ENCODE measurements around the gene PPP1R37. TPM values are rescaled to one million over a fixed set of nuclear protein-coding genes. Genes with fewer than 3 reads are reported as not detected.

Gene PPP1R37
- total and polyA plus RNA-seq, 4 donors = 19.2 to 39.7 (median 25.9) TPM

- Histone ChIP-seq H3K9me3 (ENCODE audit: control insufficient read depth in 4 of 4, insufficient read depth in 3 of 4, low read length in 3 of 4) (no peaks in the 10 kb centered on the region), H3K36me3 (ENCODE audit: control insufficient read depth in 4 of 4, insufficient read depth in 4 of 4, low read length in 4 of 4) (peaks cover 6 to 40% (median 15%) of the 10 kb centered on the region in 4 donors), H3K9ac (ENCODE audit: insufficient read depth in 1 of 2, low read length in 2 of 2) (no peak overlapping the region), H3K4me1 (ENCODE audit: control insufficient read depth in 5 of 5, insufficient read depth in 5 of 5, low read length in 5 of 5) (peaks cover 0 to 14% (median 6%) of the 10 kb centered on the region in 5 donors), H3K4me3 (no peak overlapping the region), H3K27ac (ENCODE audit: low read depth in 1 of 2, low read length in 1 of 2) (no peak overlapping the region), H3K27me3 (ENCODE audit: control insufficient read depth in 3 of 3, insufficient read depth in 3 of 3, low read length in 2 of 3) (no peaks in the 10 kb centered on the region)
- DNase-seq (no peak), ATAC-seq (ENCODE audit: insufficient read depth, low FRiP score) (no peak)
- no peak for TF ChIP-seq CTCF (IDR thresholded peaks at IDR 0.05; ENCODE audit: control extremely low read depth, extremely low read depth)
- 84 to 87% methylated on average over 7 of the region's 7 CpGs for WGBS, 2 donors
Measured at GRCh38 chr19:45046355-45046754, 46.6 kb upstream of the PPP1R37 start.

GRCh38 chr19:45047188-45047797 lies 45.7 kb upstream of the PPP1R37 start:
- Histone ChIP-seq H3K4me1 (ENCODE audit: control insufficient read depth in 5 of 5, insufficient read depth in 5 of 5, low read length in 5 of 5) (peaks cover 0 to 13% (median 6%) of the 10 kb centered on the region in 5 donors), H3K9ac (ENCODE audit: insufficient read depth in 1 of 2, low read length in 2 of 2) (no peak overlapping the region), H3K27ac (ENCODE audit: low read depth in 1 of 2, low read length in 1 of 2) (no peak overlapping the region), H3K9me3 (ENCODE audit: control insufficient read depth in 4 of 4, insufficient read depth in 3 of 4, low read length in 3 of 4) (no peaks in the 10 kb centered on the region), H3K4me3 (no peak overlapping the region), H3K27me3 (ENCODE audit: control insufficient read depth in 3 of 3, insufficient read depth in 3 of 3, low read length in 2 of 3) (no peaks in the 10 kb centered on the region), H3K36me3 (ENCODE audit: control insufficient read depth in 4 of 4, insufficient read depth in 4 of 4, low read length in 4 of 4) (peaks cover 0 to 35% (median 15%) of the 10 kb centered on the region in 4 donors)
- no peak for TF ChIP-seq CTCF (IDR thresholded peaks at IDR 0.05; ENCODE audit: control extremely low read depth, extremely low read depth)
- 64 to 70% methylated on average over 7 of the region's 7 CpGs for WGBS, 2 donors
- no peak for ATAC-seq (ENCODE audit: insufficient read depth, low FRiP score)
- no peak for DNase-seq

- ATAC-seq (ENCODE audit: insufficient read depth, low FRiP score) = no peak
- DNase-seq = no peak
- no peak for TF ChIP-seq CTCF (IDR thresholded peaks at IDR 0.05; ENCODE audit: control extremely low read depth, extremely low read depth)
- WGBS, 2 donors = 87 to 92% methylated on average over 8 of the region's 8 CpGs
- Histone ChIP-seq H3K9me3 (ENCODE audit: control insufficient read depth in 4 of 4, insufficient read depth in 3 of 4, low read length in 3 of 4) (no peaks in the 10 kb centered on the region), H3K4me1 (ENCODE audit: control insufficient read depth in 5 of 5, insufficient read depth in 5 of 5, low read length in 5 of 5) (peaks cover 0 to 13% (median 6%) of the 10 kb centered on the region in 5 donors), H3K27ac (ENCODE audit: low read depth in 1 of 2, low read length in 1 of 2) (no peak overlapping the region), H3K9ac (ENCODE audit: insufficient read depth in 1 of 2, low read length in 2 of 2) (no peak overlapping the region), H3K4me3 (no peak overlapping the region), H3K27me3 (ENCODE audit: control insufficient read depth in 3 of 3, insufficient read depth in 3 of 3, low read length in 2 of 3) (no peaks in the 10 kb centered on the region), H3K36me3 (ENCODE audit: control insufficient read depth in 4 of 4, insufficient read depth in 4 of 4, low read length in 4 of 4) (peaks cover 8 to 42% (median 19%) of the 10 kb centered on the region in 4 donors)
Measured at GRCh38 chr19:45049073-45049736, 43.8 kb upstream of the PPP1R37 start.
